ENCODE results near the gene CIB2. TPM values are rescaled to one million over a fixed set of nuclear protein-coding genes. Genes with fewer than 3 reads are reported as not detected.

CIB2 gene
- total and polyA plus RNA-seq, 2 experiments from 2014 or later = 59.5 to 64.4 TPM

- no peak for TF ChIP-seq ZNF462 (CRISPR knock-in tag; IDR thresholded peaks at IDR 0.05)
These were observed 26.4 kb downstream of the CIB2 start (continued) for GRCh38 chr15:78104566-78105475.

- DNase-seq (ENCODE audit: low spot score) (no peak), ATAC-seq (no peak)
- Mint-ChIP-seq H3K36me3 (ENCODE audit: low read depth) (peaks cover 10% of the 10 kb centered on the region; the same call in 2 of the 3 replicates), H3K9me3 (no peaks in the 10 kb centered on the region; the same call in 2 of the 3 replicates), H3K27ac (no peak overlapping the region), H3K4me1 (peaks cover 5% of the 10 kb centered on the region), H3K27me3 (ENCODE audit: insufficient read depth, low read depth, poor library complexity) (peaks cover 11% of the 10 kb centered on the region), H3K4me3 (no peak overlapping the region)
- no peaks in the 10 kb centered on the region for H3K4me1 ChIP-seq (ENCODE audit: insufficient read depth)
- H3K27me3 ChIP-seq (ENCODE audit: insufficient read depth) = no peaks in the 10 kb centered on the region
- H3F3A ChIP-seq (replicated peaks; ENCODE audit: low read depth) = no peaks in the 10 kb centered on the region
- H2AFZ ChIP-seq = no peak overlapping the region
- no peak overlapping the region for H3K27ac ChIP-seq (ENCODE audit: low read depth)
- no peaks in the 10 kb centered on the region for H3K9me2 ChIP-seq (ENCODE audit: insufficient read depth)
- no peak overlapping the region for H3K4me3 ChIP-seq
- H4K20me1 ChIP-seq (replicated peaks; ENCODE audit: insufficient read depth) = no peaks in the 10 kb centered on the region
- H3K79me2 ChIP-seq (replicated peaks; ENCODE audit: insufficient read depth) = no peaks in the 10 kb centered on the region
- H3K4me2 ChIP-seq = no peak overlapping the region
- H3K36me3 ChIP-seq (ENCODE audit: insufficient read depth) = no peaks in the 10 kb centered on the region
- TF ChIP-seq POLR2AphosphoS5 (IDR thresholded peaks at IDR 0.05; ENCODE audit: low read depth) (no peak), JUNB (IDR thresholded peaks at IDR 0.05; ENCODE audit: unreplicated experiment) (no peak), REST (IDR thresholded peaks at IDR 0.05; ENCODE audit: unreplicated experiment) (no peak), CREB1 (CRISPR knock-in tag; IDR thresholded peaks at IDR 0.05; ENCODE audit: low read depth) (no peak)
These were observed 27.1 kb downstream of the CIB2 start for GRCh38 chr15:78104119-78104479.

Measured in GM23338 (cell line).